ENCODE measurements around the gene RNF141.

RNF141 gene

DNA sequence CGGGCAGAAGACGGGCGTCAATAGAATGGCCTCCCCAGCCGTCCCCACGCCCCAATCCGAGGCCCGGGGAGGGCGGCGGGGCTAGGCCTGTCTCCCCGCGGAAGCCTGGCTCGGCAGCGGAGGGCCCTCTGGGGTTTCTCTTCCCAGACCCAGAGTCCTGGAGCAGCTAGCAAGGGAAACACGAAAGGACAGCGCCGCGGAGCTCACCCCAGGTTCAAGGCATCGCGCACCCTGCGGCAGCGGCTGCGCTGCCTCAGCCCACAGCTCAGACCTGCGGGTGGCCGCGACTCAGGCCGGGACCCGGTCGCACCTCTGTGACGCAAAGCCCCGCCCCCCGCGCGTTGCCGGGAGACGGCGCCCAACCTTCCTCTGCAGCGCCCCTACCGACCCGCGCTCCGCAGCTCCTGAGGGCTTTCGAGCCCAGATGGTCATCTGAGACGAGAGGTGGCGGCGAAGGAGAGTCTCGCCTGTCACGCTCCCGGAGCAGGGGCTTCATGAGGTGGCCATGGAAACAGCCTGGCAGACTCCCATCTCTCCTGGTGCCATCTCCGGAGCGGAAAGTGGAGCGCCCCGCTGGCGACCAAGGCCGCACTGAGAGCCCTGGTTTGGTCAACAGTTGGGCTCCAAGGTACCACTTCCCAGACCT, at the start of gene RNF141:
RNF141 (minus strand) TSS at position 273 of the 646 bp plus-strand sequence. CDS start 7,029 bp downstream, outside the sequence.
- peak; percentile 92 for DNase-seq

GRCh38 chr11:10590218-10590915, 49.4 kb upstream of the RNF141 start:
- no peak for DNase-seq

- no peak for DNase-seq
Observed at GRCh38 chr11:10588904-10589303, 47.9 kb upstream of the RNF141 start.

DNA sequence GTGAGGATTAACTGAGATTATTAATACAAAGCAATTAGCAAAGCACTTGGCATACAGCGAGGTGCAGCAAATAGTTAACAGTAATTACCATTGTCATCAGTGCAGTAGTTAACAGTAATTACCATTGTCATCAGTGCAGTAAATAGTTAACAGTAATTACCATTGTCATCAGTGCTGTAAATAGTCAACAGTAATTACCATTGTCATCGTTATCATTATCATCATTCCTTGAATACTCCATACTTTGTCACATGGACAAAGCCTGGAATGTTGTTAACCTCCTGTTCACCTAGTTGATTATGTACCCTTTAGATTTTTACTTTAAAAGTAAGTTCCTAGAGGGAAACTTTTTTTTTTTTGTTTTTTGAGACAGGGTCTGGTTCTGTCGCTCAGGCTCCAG, 47.0 kb upstream of the RNF141 start:
- no peak for DNase-seq

DNA sequence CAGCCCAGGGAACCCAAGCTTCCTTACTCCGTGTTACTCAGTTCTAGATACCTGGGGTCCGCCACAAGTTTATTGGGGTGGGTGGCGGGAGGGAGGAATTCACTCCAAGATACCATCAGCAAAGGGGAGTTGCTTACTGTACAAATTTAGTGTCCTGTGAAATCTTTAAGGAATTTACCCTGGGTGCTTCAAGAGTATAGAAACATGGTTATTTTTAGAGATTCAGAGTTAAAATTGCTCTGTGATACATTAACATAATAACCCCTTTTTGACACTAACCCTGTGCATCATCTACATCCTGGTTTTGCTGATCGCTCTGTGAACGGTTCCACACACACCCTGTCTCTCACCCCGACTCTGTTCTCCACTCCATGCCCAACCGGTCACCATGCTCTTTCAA, 46.4 kb upstream of the RNF141 start:
- DNase-seq, result no peak

DNA sequence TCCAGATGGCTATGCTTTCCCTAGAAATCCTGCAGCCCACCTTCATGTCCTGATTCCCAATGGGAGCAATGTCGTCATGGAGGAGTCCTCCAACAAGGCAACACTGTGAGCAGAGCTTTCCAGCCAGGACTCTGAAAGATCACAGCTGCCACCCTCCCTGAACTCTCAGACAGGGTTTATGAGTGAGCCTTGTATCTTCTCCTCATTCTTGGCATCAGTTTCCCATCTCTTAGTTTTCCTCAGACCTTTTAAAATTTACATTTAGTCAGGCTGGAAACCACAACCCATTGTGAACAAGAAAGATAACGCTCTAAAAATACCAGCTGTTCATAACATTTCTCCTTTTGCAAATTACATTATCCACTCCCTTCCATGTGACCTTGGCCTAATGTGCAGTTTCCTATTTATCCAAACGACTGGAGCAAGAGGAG, 43.1 kb upstream of the RNF141 start:
- no peak for DNase-seq

DNA sequence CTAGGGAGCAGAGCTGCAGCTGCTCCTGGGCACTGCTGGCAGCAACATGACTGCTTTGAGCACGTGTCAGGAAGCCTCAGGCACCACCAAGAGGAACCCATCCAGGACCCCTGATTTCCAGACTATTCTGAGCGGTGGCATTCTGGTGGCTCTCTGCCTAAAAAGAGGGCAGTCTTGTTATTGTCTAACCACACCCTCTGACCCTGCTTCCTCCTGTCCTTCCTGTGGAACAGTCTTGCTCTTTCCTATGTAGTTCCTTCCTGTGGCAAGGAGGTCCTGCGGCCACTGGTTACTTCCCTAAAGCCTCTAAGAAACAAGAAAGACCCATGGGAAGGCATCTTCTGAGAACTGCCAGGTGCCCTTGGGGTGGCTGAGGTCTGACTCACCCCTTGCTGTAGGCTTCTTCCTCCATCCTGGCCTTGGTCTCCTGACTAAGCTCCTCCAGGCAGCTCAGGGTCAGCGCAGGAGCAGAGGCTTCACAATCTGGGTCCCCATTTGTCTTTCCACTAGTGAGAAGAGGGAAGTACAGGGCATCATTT, 40.6 kb upstream of the RNF141 start:
- DNase-seq, result peak; percentile 74

GRCh38 chr11:10580623-10581022, 39.6 kb upstream of the RNF141 start:
- no peak for DNase-seq

GRCh38 chr11:10579700-10580099, 38.7 kb upstream of the RNF141 start:
- no peak for DNase-seq

GRCh38 chr11:10576035-10576398, 35.0 kb upstream of the RNF141 start:
- no peak for DNase-seq

DNA sequence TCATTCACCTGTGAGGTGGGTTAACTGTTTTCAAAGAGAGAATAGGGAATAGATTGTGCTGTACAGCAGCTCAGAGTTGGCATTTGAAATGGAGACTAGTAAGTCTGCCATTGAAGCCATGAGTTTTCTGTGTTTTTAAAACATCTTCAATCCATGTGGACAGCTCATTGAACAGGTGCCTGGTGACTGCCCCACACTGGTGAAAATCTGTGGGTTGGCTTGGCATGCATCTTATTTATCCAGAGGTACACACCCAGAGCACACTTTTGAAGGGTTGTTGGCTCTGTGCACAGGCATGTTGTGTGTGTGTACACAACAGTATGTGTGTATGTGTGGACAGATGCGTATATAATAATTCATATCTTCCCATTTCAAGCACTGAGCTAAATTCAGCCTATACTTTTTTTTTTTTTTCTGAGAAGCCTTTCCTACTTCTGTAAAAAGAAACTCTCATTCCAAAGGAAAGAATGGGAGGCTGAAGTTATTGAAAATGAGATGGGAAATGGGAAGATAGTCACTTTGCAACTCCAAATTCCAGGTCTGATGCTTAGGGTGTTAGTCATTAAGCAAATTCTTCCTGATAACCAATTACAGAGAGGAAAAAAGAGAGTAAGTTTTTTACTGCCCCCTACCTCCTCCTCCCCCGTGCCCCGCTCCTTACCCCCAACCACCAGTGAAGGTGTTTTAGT, 34.5 kb upstream of the RNF141 start:
- DNase-seq, result no peak

DNA sequence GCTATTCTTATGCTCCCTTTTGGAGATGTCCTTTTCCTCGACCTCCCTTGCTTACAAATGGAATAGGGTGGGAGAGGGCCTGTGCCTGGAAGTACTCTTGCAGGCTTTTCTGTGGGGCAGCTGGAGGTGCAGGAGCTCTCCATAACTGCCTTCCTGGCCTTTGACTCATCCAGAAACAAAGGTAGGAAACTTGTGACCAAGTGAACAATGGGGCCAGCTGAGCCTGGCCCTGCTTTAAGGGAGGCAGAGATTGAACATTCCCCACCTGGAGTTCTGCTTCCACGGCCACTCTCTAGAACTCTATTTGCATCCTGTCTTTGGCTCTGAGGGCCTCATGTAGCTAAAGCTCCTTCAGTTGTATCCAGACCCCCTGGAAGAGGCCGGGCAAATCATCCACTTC, 32.6 kb upstream of the RNF141 start:
- DNase-seq, result no peak

DNA sequence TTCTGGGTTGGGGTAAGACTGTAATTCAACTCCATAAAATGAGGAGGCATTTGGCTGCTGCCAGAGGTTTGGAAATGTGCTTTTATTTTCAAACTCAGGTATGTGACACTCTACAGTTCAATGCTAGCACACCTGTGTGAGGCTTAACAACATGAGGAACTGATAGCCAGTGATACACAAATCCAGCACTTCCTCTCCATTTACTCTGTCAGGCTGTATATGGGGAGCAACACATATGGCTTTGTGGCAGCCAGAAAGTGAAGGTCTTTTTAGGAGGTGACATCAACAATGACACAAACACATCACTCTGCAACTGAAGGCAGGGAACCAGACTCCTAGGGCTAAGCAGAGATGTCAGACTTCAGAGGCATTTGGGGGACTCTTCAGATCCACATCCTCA, 32.0 kb upstream of the RNF141 start:
- DNase-seq, result no peak

GRCh38 chr11:10572533-10572932, 31.5 kb upstream of the RNF141 start:
- DNase-seq, result no peak

- DNase-seq, result no peak
Observed at GRCh38 chr11:10568486-10568941, 27.5 kb upstream of the RNF141 start, which contains the start of gene LYVE1. Gene LYVE1 (minus strand): TSS chr11:10568665. CDS start chr11:10568532, 133 bp downstream.

DNA sequence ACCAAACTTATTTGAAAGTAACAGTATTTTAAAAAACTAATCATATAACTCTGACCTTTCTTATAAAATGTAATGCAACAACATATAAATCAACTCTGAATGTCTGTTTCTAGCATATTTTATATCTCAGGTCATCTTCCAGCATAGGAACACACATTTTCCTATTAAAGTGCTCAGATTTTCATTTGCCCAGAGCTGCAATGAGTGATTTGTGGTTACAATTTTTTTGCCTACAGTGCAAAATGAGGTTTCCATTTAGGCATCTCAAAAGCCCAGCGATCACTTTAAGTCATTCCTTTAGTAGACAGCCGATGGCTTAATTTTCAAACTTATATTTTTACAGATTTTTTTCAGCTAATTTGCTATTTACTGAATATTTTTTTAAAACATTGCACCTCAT, 26.5 kb upstream of the RNF141 start:
- no peak for DNase-seq

GRCh38 chr11:10566257-10566957, 25.4 kb upstream of the RNF141 start:
- no peak for DNase-seq

DNA sequence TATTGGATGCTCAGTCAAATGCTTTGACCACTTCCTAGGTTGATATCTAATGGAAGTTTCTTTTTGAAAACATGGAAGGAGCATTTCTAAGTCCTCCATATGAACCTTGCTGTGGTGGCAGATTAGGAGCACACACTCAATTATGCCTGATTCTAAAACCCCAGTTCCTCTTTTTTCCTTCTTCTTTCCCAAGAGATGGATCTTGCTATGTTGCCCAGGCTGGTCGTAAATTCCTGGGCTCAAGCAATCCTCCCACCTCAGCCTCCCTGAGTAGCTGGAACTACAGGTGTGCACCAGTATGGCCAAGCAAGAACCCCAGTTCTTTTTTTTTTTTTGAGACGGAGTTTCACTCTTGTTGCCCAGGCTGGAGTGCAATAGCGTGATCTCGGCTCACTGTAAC, 24.5 kb upstream of the RNF141 start:
- DNase-seq, result no peak

DNA sequence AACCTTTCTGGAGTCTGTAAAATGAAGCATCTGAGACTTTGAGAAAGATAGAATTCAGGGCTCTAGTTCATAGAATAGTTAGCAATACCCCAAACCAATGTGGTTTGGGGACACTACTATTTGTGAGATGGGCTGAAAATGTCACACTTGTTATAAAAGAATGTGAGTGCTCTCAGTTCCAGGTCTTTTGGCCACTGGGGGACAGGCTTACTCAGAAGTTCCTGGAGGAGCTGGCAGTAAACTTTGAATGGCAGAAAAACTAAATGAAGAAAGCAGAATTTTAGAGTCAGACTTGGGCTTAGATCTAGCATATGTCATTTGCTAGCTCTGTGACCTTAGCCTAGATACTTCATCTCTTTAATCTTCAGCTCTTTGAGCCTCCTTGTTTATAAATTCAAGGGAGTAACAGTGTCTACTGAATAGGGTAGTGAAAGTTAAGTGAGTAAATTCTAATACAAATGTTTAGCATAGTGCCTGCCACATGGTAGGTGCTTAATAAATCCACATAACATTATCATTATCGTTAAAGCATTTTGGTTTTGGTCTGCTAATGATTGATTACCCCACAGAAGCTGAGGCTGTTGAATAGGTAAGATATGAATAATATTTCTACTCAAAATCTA, 23.8 kb upstream of the RNF141 start:
- no peak for DNase-seq

- DNase-seq, result no peak
Observed at GRCh38 chr11:10564030-10564429, 23.0 kb upstream of the RNF141 start.

GRCh38 chr11:10561947-10562346, 21.0 kb upstream of the RNF141 start:
- DNase-seq, result no peak

DNA sequence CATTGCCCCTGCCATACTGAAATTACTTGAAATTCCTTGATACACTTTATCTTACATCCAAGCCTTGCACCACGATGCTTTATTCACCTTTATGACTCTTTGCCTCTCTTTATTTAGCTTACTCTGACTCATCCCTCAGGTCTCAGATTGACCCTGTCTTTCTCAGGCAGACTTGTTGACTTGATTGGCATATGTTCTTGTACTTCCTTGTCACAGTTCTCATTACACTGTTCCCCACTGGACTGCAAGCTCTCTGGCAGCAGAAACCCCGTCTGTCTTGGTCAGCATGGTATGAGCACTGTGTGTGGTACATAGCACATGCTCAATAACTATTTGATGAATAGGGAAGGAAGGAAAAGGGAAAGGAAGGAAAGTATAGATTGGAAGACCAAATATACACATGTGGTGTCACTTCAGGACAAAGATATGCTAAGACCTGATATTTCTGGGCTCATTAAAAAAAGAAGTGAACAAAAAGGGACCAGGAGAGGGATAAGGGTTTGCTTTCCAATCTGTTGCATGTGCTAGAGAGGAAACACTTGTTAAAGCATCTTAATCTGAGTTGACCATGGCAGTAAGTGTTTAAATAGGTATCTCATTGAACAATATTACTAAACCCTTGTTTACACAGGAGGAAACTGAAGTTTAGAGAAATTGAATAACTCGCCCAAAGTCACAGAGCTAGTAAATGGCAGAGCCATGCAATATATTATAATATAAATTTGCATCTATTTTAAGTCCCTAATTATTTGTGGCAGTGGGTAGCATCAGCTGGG, 20.2 kb upstream of the RNF141 start:
- no peak for DNase-seq
